ENCODE results near the gene IQCF2. TPM values are rescaled to one million over a fixed set of nuclear protein-coding genes. Genes with fewer than 3 reads are reported as not detected.
A peak's percentile ranks its signal among the peaks of the same experiment; 100 is the strongest.

The IQCF2 gene
- total RNA-seq (not detected), polyA plus RNA-seq (ENCODE audit: insufficient read depth, low read depth, low replicate concordance) (not detected)
- long read RNA-seq, donor 1: 0 reads
- long read RNA-seq, donor 2: 0 reads
- long read RNA-seq, donor 3: 0 reads
- long read RNA-seq, donor 4: 0 reads
- long read RNA-seq, donor 5: 0 reads
- long read RNA-seq, donor 6: 0 reads
- long read RNA-seq, donor 7: 0 reads
- long read RNA-seq, donor 8: 0 reads
- long read RNA-seq, donor 9: 0 reads
- long read RNA-seq, donor 10: 0 reads

DNA sequence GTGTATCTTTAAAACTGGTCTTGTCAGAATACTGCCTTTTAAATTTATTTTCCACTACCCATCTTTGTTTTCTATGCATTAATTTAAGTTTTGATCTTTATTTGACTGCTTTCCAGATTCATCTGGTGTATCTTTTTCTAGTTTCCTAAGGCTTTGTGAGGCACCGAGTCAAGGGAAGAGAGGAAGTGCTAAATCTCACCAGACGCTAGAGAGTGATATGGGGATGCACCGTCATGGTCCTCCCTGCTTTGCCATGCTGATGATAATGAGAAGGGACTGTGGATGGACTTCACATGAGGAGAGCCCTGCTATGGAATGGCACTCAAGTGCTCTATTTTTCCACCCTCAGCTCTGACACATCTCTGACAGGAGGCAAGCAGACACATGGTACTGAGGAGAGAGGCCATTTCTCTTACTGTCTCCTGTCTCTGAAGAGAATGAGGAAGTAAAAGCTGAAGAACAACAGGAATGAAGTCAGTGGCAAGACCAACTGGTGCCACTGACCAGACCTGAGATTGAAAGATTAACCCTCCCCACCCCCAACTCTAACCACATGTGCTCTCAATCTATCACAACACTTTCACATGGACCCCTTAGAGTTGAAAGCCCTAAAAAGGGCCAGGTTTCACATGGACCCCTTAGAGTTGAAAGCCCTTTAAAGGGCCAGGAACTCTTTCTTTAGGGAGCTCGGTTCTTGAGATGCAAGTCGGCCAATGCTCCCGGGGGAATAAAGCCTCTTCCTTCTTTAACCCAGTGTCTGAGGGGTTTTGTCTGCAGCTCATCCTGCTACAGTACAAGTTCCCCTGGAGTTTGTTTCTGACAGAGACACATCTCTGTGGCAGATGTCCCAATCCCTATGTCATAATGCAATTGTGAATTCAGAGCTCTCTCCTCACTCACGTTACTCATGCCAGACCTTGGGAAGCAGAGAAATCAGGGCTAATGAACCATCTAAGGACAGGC, at the start of gene IQCF2:
IQCF2 (plus strand) TSS at position 913 of the 963 bp plus-strand sequence. CDS start 52 bp downstream, outside the sequence.
- Histone ChIP-seq H3K4me3 (ENCODE audit: low read length in 3 of 3) (no peak within 1 kb of the TSS), H3K9ac (ENCODE audit: low read length in 3 of 3) (no peak within 1 kb of the TSS), H3K4me1 (ENCODE audit: control insufficient read depth in 2 of 3, insufficient read depth in 2 of 3, low read depth in 1 of 3, low read length in 3 of 3) (no peaks in the 10 kb centered on the region), H3K27ac (ENCODE audit: low read depth in 2 of 2, low read length in 2 of 2) (no peak within 1 kb of the TSS), H3K36me3 (ENCODE audit: control insufficient read depth in 2 of 3, insufficient read depth in 3 of 3, low read length in 3 of 3) (no peaks in the 10 kb centered on the region), H3K27me3 (ENCODE audit: control insufficient read depth, insufficient read depth, low read length) (no peaks in the 10 kb centered on the region), H3K9me3 (ENCODE audit: control insufficient read depth in 2 of 3, insufficient read depth in 1 of 3, low read length in 3 of 3) (no peaks in the 10 kb centered on the region)
- intact Hi-C loops (cut with DNase I): no loop called here
- FAIRE-seq (no peak), DNase-seq (no peak)
- TF ChIP-seq, protein P1, sequence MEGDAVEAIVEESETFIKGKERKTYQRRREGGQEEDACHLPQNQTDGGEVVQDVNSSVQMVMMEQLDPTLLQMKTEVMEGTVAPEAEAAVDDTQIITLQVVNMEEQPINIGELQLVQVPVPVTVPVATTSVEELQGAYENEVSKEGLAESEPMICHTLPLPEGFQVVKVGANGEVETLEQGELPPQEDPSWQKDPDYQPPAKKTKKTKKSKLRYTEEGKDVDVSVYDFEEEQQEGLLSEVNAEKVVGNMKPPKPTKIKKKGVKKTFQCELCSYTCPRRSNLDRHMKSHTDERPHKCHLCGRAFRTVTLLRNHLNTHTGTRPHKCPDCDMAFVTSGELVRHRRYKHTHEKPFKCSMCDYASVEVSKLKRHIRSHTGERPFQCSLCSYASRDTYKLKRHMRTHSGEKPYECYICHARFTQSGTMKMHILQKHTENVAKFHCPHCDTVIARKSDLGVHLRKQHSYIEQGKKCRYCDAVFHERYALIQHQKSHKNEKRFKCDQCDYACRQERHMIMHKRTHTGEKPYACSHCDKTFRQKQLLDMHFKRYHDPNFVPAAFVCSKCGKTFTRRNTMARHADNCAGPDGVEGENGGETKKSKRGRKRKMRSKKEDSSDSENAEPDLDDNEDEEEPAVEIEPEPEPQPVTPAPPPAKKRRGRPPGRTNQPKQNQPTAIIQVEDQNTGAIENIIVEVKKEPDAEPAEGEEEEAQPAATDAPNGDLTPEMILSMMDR (IDR thresholded peaks at IDR 0.05; ENCODE audit: borderline replicate concordance, extremely low read depth, insufficient read depth): no peak

DNA sequence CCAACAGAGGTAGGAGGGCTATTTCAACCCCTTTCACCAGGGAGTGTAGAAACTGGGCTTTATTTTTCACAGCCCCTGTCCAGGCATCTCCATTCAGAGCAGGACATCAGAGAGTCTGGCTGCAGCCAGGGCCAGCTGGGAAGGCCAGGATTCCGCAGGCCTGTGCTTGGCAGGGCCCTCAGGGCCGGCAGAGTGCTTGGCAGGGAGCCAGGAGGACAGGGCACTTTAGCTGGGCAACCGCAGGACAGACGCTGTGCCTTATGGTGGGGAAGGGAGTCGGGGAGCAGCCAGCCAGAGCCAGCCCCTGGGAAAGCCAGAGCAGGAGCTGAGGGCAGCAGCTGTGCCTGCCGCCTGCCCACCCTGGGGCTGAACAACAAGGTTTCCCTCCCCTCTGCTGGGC, 47.9 kb upstream of the IQCF2 start:
- Histone ChIP-seq H3K9ac (ENCODE audit: low read length in 3 of 3) (no peak overlapping the region), H3K9me3 (ENCODE audit: control insufficient read depth in 2 of 3, insufficient read depth in 1 of 3, low read length in 3 of 3) (no peaks in the 10 kb centered on the region), H3K27me3 (ENCODE audit: control insufficient read depth, insufficient read depth, low read length) (no peaks in the 10 kb centered on the region), H3K27ac (ENCODE audit: low read depth in 2 of 2, low read length in 2 of 2) (no peak overlapping the region), H3K4me3 (ENCODE audit: low read length in 3 of 3) (no peak overlapping the region), H3K36me3 (ENCODE audit: control insufficient read depth in 2 of 3, insufficient read depth in 3 of 3, low read length in 3 of 3) (no peaks in the 10 kb centered on the region), H3K4me1 (ENCODE audit: control insufficient read depth in 2 of 3, insufficient read depth in 2 of 3, low read depth in 1 of 3, low read length in 3 of 3) (no peaks in the 10 kb centered on the region)
- DNase-seq (peak in 3 of 5 donors; percentile 2 to 82 (median 38)), FAIRE-seq (no peak)
- TF ChIP-seq, protein P1 (IDR thresholded peaks at IDR 0.05; ENCODE audit: borderline replicate concordance, extremely low read depth, insufficient read depth): no peak
- intact Hi-C loops (cut with DNase I): no loop called here

DNA sequence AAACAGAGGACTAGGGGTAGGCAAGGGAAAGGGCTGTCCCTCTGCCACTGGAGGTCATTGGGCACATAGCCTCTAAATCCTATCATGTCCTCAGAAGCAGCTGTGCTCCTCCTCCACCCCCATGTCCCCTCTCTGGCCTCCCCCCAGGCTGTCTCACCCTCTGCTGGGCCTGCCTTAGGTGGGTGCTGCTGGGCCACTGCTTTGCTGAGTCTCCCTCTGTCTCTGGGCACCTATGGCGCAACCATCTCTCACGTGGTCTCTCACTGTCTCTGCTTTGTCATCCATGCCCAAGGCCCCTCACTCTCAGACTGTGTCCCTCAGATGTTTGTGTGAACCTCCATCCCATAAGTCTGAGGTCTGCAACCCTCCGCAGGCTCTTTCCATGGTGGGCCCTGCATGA, 47.4 kb upstream of the IQCF2 start:
- no peak for FAIRE-seq
- Histone ChIP-seq H3K9me3 (ENCODE audit: control insufficient read depth in 2 of 3, insufficient read depth in 1 of 3, low read length in 3 of 3) (no peaks in the 10 kb centered on the region), H3K4me1 (ENCODE audit: control insufficient read depth in 2 of 3, insufficient read depth in 2 of 3, low read depth in 1 of 3, low read length in 3 of 3) (no peaks in the 10 kb centered on the region), H3K9ac (ENCODE audit: low read length in 3 of 3) (no peak overlapping the region), H3K27ac (ENCODE audit: low read depth in 2 of 2, low read length in 2 of 2) (no peak overlapping the region), H3K36me3 (ENCODE audit: control insufficient read depth in 2 of 3, insufficient read depth in 3 of 3, low read length in 3 of 3) (no peaks in the 10 kb centered on the region), H3K4me3 (ENCODE audit: low read length in 3 of 3) (no peak overlapping the region), H3K27me3 (ENCODE audit: control insufficient read depth, insufficient read depth, low read length) (no peaks in the 10 kb centered on the region)
- intact Hi-C loops (cut with DNase I): no loop called here
- TF ChIP-seq, protein P1 (IDR thresholded peaks at IDR 0.05; ENCODE audit: borderline replicate concordance, extremely low read depth, insufficient read depth): no peak
- DNase-seq: no peak
